Ovary (tissue), 9 donors: ENCODE results near the gene MPPED2. TPM values are rescaled to one million over a fixed set of nuclear protein-coding genes. Genes with fewer than 3 reads are reported as not detected.

Experiments used
- DNase-seq, 5 donors: peaks; one replicate each; pipeline ENCODE4 v3.0.0-alpha.2; 2019 to 2020
- H3K27ac ChIP-seq, 2 donors: fragments of 200-600 bp; one replicate each; pipeline versions ENCODE4 v1.5.1 to v1.8.0; 2019 to 2022
- H3K27me3 ChIP-seq: fragments of 200-600 bp; one replicate; pipeline ENCODE4 v1.8.0; 2022
- H3K36me3 ChIP-seq: fragments of 200-600 bp; sonication (generic); one replicate; pipeline ENCODE4 v1.5.1; 2019
- H3K4me1 ChIP-seq: one replicate; pipeline ENCODE4 v1.8.1; 2013; ENCODE audit warnings: mild to moderate bottlenecking, moderate library complexity; ENCODE audit not compliant: insufficient read depth
- H3K4me3 ChIP-seq: fragments of 200-600 bp; sonication (generic); one replicate; pipeline ENCODE4 v1.5.1; 2017
- H3K9me3 ChIP-seq, 2 donors: fragments of 200-600 bp in 1 of 2; sonication (generic) in 1 of 2; one replicate each; pipeline versions ENCODE4 v1.5.1 to v1.8.1; 2013 to 2019; ENCODE audit warnings: mild to moderate bottlenecking in 1 of 2, moderate library complexity in 1 of 2
- CTCF ChIP-seq, 3 donors: fragments of 450-650 bp in 2 of 3; fragments of 200-600 bp in 1 of 3; IDR thresholded peaks; one replicate each; pipeline versions ENCODE4 v1.5.1 to v1.8.0; 2016 to 2022; ENCODE audit warnings: antibody characterized with exemption in 3 of 3, mild to moderate bottlenecking in 1 of 3
- EP300 ChIP-seq: sonication (generic); formaldehyde crosslinking; IDR thresholded peaks from one replicate; pipeline ENCODE4 v1.6.1; 2017; ENCODE audit warnings: antibody characterized with exemption
- POLR2A ChIP-seq: fragments of 450-650 bp; IDR thresholded peaks from one replicate; pipeline ENCODE4 v1.6.1; 2017; ENCODE audit warnings: antibody characterized with exemption, mild to moderate bottlenecking, moderate library complexity
- WGBS, 3 donors: extraction: QIAGEN DNeasy Blood & Tissue Kit in 1 of 3; methylation state at CpG; one replicate each; pipeline versions ENCODE4 v1.1.5 to v1.1.7; 2013 to 2017; 5-methylcytosine and 5-hydroxymethylcytosine counted together
- intact Hi-C, 4 donors: fragments of 100-400 bp; cut with DNase I; formaldehyde crosslinking; loops; one replicate each; pipeline versions ENCODE4 v1.11.0 to v1.15.1; 2022 to 2023
- polyA plus RNA-seq, 2 donors: library from polyadenylated mRNA; stranded (reverse); fragments of 200-250 nt in 1 of 2; fragments of 350-450 nt in 1 of 2; fragmentation: Illumina TruSeq in 1 of 2; extraction: RNeasy Lipid Tissue Mini Kit (QIAGEN cat#74804) in 1 of 2; gene quantifications; one replicate each; pipeline ENCODE4 v1.2.3, GENCODE V29; 2013 to 2014
- total RNA-seq, 7 donors: library from RNA; depleted of rRNA in 2 of 7; stranded (reverse); fragments of >200 nt in 2 of 7; fragmentation: NEBNext Ultra II Directional in 3 of 7; extraction: Animal tissue kit (Norgen Biotek cat#: 25700) in 3 of 7; gene quantifications; one replicate each; pipeline versions ENCODE4 v1.1.0 to v1.2.4, GENCODE V29; 2016 to 2023
- donor health status: DM: no; HTN: no; CAD: no; lungs with moderate emphysema.
- donor health status: DM: no; HTN: no; CAD: no.
- donor health status: Bipolar disorder and iron deficiency.
- donor health status: DM: yes; HTN: yes; CAD: no.
- donor health status: DM: no; HTN: no; CAD: no.
- donor health status: DM: yes; HTN: yes; CAD: no.

Gene MPPED2
- total and polyA plus RNA-seq, 9 donors = 0.30 to 10.1 (median 2.9) TPM

GRCh38 chr11:30510750-30511149 lies 75.4 kb downstream of the MPPED2 start:
- no peak overlapping the region for H3K4me3 ChIP-seq
- no peaks in the 10 kb centered on the region for H3K36me3 ChIP-seq
- DNase-seq = no peak
- H3K27me3 ChIP-seq = no peaks in the 10 kb centered on the region
- intact Hi-C loops = no loop called here
- H3K27ac ChIP-seq = no peak overlapping the region
- TF ChIP-seq EP300 (no peak), POLR2A (no peak), CTCF (IDR thresholded peaks at IDR 0.05) (no peak)
- no peaks in the 10 kb centered on the region for H3K4me1 ChIP-seq
- no peaks in the 10 kb centered on the region for H3K9me3 ChIP-seq
- WGBS, 3 donors = 77 to 89% (median 88%) methylated on average over 2 of the region's 2 CpGs

GRCh38 chr11:30509364-30509763 lies 76.8 kb downstream of the MPPED2 start:
- H3K36me3 ChIP-seq = no peaks in the 10 kb centered on the region
- TF ChIP-seq POLR2A (no peak), EP300 (no peak), CTCF (IDR thresholded peaks at IDR 0.05) (no peak)
- DNase-seq = no peak
- no peaks in the 10 kb centered on the region for H3K27me3 ChIP-seq
- H3K27ac ChIP-seq = no peak overlapping the region
- no peaks in the 10 kb centered on the region for H3K9me3 ChIP-seq
- H3K4me1 ChIP-seq = no peaks in the 10 kb centered on the region
- intact Hi-C loops = no loop called here
- 89 to 98% (median 93%) methylated on average over 2 of the region's 2 CpGs for WGBS, 3 donors
- no peak overlapping the region for H3K4me3 ChIP-seq

- TF ChIP-seq CTCF (IDR thresholded peaks at IDR 0.05) (no peak), POLR2A (no peak), EP300 (no peak)
- WGBS, 3 donors = 71 to 82% (median 75%) methylated on average over 3 of the region's 3 CpGs
- intact Hi-C loops = no loop called here
- H3K36me3 ChIP-seq = no peaks in the 10 kb centered on the region
- H3K4me3 ChIP-seq = no peak overlapping the region
- no peak overlapping the region for H3K27ac ChIP-seq
- DNase-seq = no peak
- H3K4me1 ChIP-seq = no peaks in the 10 kb centered on the region
- no peaks in the 10 kb centered on the region for H3K27me3 ChIP-seq
- no peaks in the 10 kb centered on the region for H3K9me3 ChIP-seq
Observed at GRCh38 chr11:30508594-30508993, 77.6 kb downstream of the MPPED2 start.

- no peak for TF ChIP-seq CTCF (IDR thresholded peaks at IDR 0.05)
- WGBS, 3 donors = 90 to 92% (median 91%) methylated on average over 3 of the region's 3 CpGs
- intact Hi-C loops = no loop called here
- Histone ChIP-seq H3K4me3 (no peak overlapping the region), H3K4me1 (no peaks in the 10 kb centered on the region), H3K27ac (no peak overlapping the region), H3K36me3 (no peaks in the 10 kb centered on the region), H3K27me3 (no peaks in the 10 kb centered on the region), H3K9me3 (no peaks in the 10 kb centered on the region)
- no peak for DNase-seq
Observed at GRCh38 chr11:30505603-30506002, 80.5 kb downstream of the MPPED2 start.

- Histone ChIP-seq H3K9me3 (no peaks in the 10 kb centered on the region), H3K36me3 (no peaks in the 10 kb centered on the region), H3K4me1 (no peaks in the 10 kb centered on the region), H3K27me3 (no peaks in the 10 kb centered on the region), H3K27ac (no peak overlapping the region), H3K4me3 (no peak overlapping the region)
- intact Hi-C loops = no loop called here
- no peak for DNase-seq
- TF ChIP-seq POLR2A (no peak), EP300 (no peak), CTCF (IDR thresholded peaks at IDR 0.05) (no peak)
- 62 to 68% (median 64%) methylated on average over 2 of the region's 2 CpGs for WGBS, 3 donors
Observed at GRCh38 chr11:30504468-30504867, 81.7 kb downstream of the MPPED2 start.
